ENCODE results near the gene MYO1F.

DNA sequence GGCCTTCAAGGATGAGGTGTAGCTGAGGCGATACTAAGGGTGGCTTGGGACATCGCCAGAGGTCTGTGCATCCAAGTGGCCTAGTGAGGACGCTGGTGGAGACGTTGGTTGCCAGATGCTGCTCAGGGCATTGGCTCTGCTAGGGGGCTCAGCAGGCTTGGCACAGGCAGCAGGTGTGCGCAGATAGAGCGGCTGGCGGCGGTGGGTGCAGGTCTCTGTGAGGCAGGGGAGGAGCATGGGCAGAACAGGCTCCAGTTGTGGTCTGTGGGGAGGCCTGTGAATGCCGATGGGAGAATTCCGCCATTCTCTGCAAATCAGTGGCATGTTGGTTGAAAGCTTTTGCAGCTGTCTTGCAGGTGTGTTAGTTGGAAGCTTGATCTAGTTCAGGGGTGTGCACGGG is 96.0 kb downstream of the MYO1F start:
- TF ChIP-seq POLR2AphosphoS5 (IDR thresholded peaks at IDR 0.05) (no peak), CTCF (IDR thresholded peaks at IDR 0.05) (no peak), EP300 (IDR thresholded peaks at IDR 0.05) (no peak)
